ENCODE results near the gene FAM124B. TPM values are rescaled to one million over a fixed set of nuclear protein-coding genes. Genes with fewer than 3 reads are reported as not detected.

FAM124B gene, protein sequence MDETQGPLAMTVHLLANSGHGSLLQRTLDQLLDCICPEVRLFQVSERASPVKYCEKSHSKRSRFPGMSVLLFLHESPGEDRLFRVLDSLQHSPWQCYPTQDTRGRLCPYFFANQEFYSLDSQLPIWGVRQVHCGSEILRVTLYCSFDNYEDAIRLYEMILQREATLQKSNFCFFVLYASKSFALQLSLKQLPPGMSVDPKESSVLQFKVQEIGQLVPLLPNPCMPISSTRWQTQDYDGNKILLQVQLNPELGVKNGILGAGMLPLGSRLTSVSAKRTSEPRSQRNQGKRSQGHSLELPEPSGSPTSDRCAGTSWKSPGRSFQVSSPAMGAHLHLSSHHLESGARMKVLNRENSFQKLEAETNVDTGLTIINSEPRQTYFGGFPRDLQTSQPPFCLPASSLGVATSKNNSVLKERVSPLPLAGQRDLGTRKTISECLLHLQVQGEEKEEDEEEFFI
- 0.44 TPM in 1 of 2 replicates, not detected in the other for total RNA-seq

GRCh38 chr2:224401641-224402342, at the start of gene FAM124B:
FAM124B (minus strand) TSS chr2:224402107; CDS start chr2:224401768, 339 bp downstream.

Other genes starting within 250 kb of the FAM124B start
- 45.0 and 78.2 TPM in 2 replicates for gene CUL3, start 183.3 kb upstream of the FAM124B start, total RNA-seq

Data from smooth muscle cell of trachea (primary cell).